Measurements from ENCODE around the gene TP53I13.

Gene TP53I13

DNA sequence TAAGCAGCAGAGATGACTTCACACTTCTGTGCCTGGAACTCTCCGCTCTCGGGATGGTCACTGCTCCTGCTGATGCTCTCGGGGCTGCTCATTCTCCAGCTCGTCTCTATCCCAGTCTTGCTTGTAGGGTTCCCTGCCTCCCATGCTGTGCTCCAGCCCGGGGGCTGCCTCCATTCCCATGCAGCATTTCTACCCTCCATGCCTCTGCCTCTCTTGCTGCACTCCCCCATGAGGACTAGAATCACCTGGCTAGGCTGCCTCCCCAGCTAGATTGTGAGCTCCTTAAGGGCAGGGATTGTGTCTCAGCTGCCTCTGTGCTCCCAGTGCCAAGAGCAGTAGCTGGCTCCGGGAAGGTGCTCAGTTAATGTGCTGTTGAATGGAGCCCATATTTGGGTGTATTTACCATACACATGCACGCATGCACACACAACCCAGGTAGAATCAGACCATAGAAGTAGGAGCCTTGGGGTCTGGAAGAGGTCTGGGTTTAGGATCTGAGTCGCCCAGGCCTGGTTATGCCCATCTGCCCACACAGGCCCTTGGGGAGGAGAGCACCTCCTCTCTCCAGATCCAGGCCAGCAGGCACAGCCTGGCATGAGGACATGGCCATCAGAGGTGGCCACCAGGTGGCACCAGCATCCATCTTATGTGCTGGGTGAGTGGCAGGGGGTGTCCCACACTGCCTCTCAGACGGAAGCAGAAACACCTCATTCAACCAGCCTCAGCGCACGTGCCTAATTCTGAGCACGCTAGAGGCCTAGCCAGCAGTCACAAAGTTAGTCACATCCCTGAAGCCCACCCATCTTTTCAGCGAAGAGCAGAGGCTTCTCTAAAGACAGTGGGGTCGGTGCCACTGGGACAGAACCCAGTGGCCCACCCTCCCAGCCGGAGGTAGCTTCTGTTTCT, 11.6 kb downstream of the TP53I13 start:
- Histone ChIP-seq H3F3A (ENCODE audit: insufficient read depth, low read length) (no peaks in the 10 kb centered on the region), H4K20me1 (ENCODE audit: insufficient read depth, low read length) (no peaks in the 10 kb centered on the region), H3K4me3 (ENCODE audit: low read depth, low read length, poor library complexity, severe bottlenecking) (no peak overlapping the region), H2AFZ (ENCODE audit: low read length) (no peak overlapping the region), H3K27me3 (ENCODE audit: insufficient read depth, low read length) (no peaks in the 10 kb centered on the region), H3K36me3 (ENCODE audit: insufficient read depth, low read length) (peaks cover 71% of the 10 kb centered on the region), H3K4me2 (ENCODE audit: low read length) (no peak overlapping the region), H3K79me2 (ENCODE audit: insufficient read depth, low read length) (no peaks in the 10 kb centered on the region), H3K9me2 (ENCODE audit: low read depth, low read length) (no peaks in the 10 kb centered on the region), H3K9ac (ENCODE audit: low read length) (no peak overlapping the region), H3K9me3 (ENCODE audit: low read length) (no peaks in the 10 kb centered on the region), H3K4me1 (ENCODE audit: insufficient read depth, low read length, severe bottlenecking) (peaks cover 18% of the 10 kb centered on the region), H3K27ac (ENCODE audit: low read depth, low read length, poor library complexity, severe bottlenecking) (peak overlapping the region; percentile 32)
- TF ChIP-seq, protein P1, sequence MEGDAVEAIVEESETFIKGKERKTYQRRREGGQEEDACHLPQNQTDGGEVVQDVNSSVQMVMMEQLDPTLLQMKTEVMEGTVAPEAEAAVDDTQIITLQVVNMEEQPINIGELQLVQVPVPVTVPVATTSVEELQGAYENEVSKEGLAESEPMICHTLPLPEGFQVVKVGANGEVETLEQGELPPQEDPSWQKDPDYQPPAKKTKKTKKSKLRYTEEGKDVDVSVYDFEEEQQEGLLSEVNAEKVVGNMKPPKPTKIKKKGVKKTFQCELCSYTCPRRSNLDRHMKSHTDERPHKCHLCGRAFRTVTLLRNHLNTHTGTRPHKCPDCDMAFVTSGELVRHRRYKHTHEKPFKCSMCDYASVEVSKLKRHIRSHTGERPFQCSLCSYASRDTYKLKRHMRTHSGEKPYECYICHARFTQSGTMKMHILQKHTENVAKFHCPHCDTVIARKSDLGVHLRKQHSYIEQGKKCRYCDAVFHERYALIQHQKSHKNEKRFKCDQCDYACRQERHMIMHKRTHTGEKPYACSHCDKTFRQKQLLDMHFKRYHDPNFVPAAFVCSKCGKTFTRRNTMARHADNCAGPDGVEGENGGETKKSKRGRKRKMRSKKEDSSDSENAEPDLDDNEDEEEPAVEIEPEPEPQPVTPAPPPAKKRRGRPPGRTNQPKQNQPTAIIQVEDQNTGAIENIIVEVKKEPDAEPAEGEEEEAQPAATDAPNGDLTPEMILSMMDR (IDR thresholded peaks at IDR 0.05; ENCODE audit: low read length) = peak; percentile 96
- no peak for TF ChIP-seq EZH2 (IDR thresholded peaks at IDR 0.05; ENCODE audit: borderline replicate concordance, low read length)

DNA sequence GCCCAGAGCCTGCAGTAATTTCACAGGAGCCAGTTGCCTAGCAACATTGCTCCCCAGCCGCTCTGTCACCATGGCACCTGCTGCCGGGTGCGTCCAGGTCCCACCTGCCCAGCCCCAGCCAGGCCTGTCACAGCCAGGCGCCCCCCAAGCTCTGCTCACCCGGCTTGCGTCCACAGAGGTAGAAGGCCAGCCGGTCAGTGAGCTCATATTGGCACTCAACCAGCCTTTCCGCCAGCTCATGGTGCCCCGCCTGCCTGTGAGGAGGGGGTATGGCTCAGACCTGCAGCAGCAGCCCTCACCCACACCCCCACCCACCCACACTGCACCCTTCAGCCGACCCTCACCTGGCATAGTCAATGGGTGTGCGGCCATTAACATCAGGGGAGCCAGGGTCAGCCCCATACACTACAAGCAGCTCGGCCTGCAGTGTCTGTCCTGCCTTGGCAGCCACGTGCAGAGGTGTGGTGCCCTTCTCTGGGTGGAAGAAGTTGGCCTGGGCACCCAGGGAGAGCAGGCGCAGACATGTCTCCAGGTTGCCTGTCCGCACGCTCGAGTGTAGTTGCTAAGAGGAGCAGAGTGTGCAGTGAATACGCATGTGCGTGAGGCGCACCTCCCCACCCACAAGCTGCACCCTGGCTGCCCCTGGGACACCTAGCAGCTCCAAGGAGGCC, 13.2 kb downstream of the TP53I13 start:
- no peaks in the 10 kb centered on the region for H3F3A ChIP-seq (ENCODE audit: insufficient read depth, low read length)
- no peaks in the 10 kb centered on the region for H3K27me3 ChIP-seq (ENCODE audit: insufficient read depth, low read length)
- TF ChIP-seq, protein P1 (IDR thresholded peaks at IDR 0.05; ENCODE audit: low read length) = no peak
- no peak for TF ChIP-seq EZH2 (IDR thresholded peaks at IDR 0.05; ENCODE audit: borderline replicate concordance, low read length)
- H2AFZ ChIP-seq (ENCODE audit: low read length) = no peak overlapping the region
- no peaks in the 10 kb centered on the region for H3K79me2 ChIP-seq (ENCODE audit: insufficient read depth, low read length)
- no peaks in the 10 kb centered on the region for H4K20me1 ChIP-seq (ENCODE audit: insufficient read depth, low read length)
- H3K27ac ChIP-seq (ENCODE audit: low read depth, low read length, poor library complexity, severe bottlenecking) = no peak overlapping the region
- H3K36me3 ChIP-seq (ENCODE audit: insufficient read depth, low read length) = peaks cover 55% of the 10 kb centered on the region
- no peaks in the 10 kb centered on the region for H3K9me3 ChIP-seq (ENCODE audit: low read length)
- no peak overlapping the region for H3K4me2 ChIP-seq (ENCODE audit: low read length)
- H3K9me2 ChIP-seq (ENCODE audit: low read depth, low read length) = no peaks in the 10 kb centered on the region
- no peak overlapping the region for H3K9ac ChIP-seq (ENCODE audit: low read length)
- no peak overlapping the region for H3K4me3 ChIP-seq (ENCODE audit: low read depth, low read length, poor library complexity, severe bottlenecking)
- H3K4me1 ChIP-seq (ENCODE audit: insufficient read depth, low read length, severe bottlenecking) = peaks cover 34% of the 10 kb centered on the region

DNA sequence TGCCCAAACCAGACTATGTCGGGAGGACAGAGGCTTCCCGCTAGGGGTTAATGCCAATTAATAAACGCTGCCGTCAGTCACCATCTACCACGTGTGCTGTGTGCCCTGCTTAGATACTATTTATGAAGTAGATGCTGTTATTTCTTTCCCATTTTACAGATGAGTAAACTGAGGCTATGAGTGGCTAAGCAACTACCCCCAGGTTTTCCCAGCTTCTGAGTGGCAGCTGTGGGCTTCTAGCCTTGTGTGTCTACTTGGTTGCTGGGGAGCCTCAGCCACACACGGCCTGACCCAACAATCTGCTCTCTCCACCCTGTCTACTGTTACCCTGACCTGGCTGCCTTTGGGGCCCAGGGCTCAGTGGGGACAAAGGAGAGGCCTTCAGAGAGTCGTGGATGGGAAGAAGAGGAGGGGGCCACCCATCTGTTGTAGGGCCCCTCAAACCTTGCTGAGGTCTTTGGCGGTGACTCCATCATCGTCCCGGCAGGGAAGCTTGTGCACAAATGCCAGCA, 13.8 kb downstream of the TP53I13 start:
- Histone ChIP-seq H2AFZ (ENCODE audit: low read length) (no peak overlapping the region), H3K9me2 (ENCODE audit: low read depth, low read length) (no peaks in the 10 kb centered on the region), H3K9ac (ENCODE audit: low read length) (no peak overlapping the region), H3F3A (ENCODE audit: insufficient read depth, low read length) (no peaks in the 10 kb centered on the region), H3K4me1 (ENCODE audit: insufficient read depth, low read length, severe bottlenecking) (peaks cover 40% of the 10 kb centered on the region), H3K27me3 (ENCODE audit: insufficient read depth, low read length) (no peaks in the 10 kb centered on the region), H3K27ac (ENCODE audit: low read depth, low read length, poor library complexity, severe bottlenecking) (no peak overlapping the region), H3K4me2 (ENCODE audit: low read length) (no peak overlapping the region), H3K4me3 (ENCODE audit: low read depth, low read length, poor library complexity, severe bottlenecking) (no peak overlapping the region), H3K79me2 (ENCODE audit: insufficient read depth, low read length) (0 out of 2 replicates have a peak, but pooled peaks cover 1% of the 10 kb centered on the region), H4K20me1 (ENCODE audit: insufficient read depth, low read length) (no peaks in the 10 kb centered on the region), H3K36me3 (ENCODE audit: insufficient read depth, low read length) (peaks cover 49% of the 10 kb centered on the region), H3K9me3 (ENCODE audit: low read length) (no peaks in the 10 kb centered on the region)
- TF ChIP-seq, protein P1 (IDR thresholded peaks at IDR 0.05; ENCODE audit: low read length) = no peak
- no peak for TF ChIP-seq EZH2 (IDR thresholded peaks at IDR 0.05; ENCODE audit: borderline replicate concordance, low read length)

Data from OCI-LY1 (cell line).